Fibroblast of the conjunctiva (primary cell): ENCODE measurements around the gene CLPTM1L.
A peak's percentile ranks its signal among the peaks of the same experiment; 100 is the strongest.

Source experiments
- DNase-seq: peaks from one replicate; pipeline ENCODE4 v3.0.0-alpha.2; 2010; ENCODE audit warnings: low read depth

The CLPTM1L gene

GRCh38 chr5:1344975-1345838 lies at the start of gene CLPTM1L:
TSS of gene CLPTM1L (minus strand) at chr5:1345099. CDS start at chr5:1344841, 258 bp downstream.
- peak; percentile 57 for DNase-seq

GRCh38 chr5:1393571-1394501 lies 48.9 kb upstream of the CLPTM1L start:
- DNase-seq: no peak

- DNase-seq: no peak
These were observed 48.1 kb upstream of the CLPTM1L start for GRCh38 chr5:1392801-1393565.

GRCh38 chr5:1392261-1392660 lies 47.4 kb upstream of the CLPTM1L start:
- DNase-seq: no peak

- no peak for DNase-seq
These were observed 46.8 kb upstream of the CLPTM1L start for GRCh38 chr5:1391691-1392090.

GRCh38 chr5:1390861-1391600 lies 46.1 kb upstream of the CLPTM1L start:
- no peak for DNase-seq

GRCh38 chr5:1390333-1390732 lies 45.4 kb upstream of the CLPTM1L start:
- DNase-seq: no peak

- DNase-seq: no peak
These were observed 43.6 kb upstream of the CLPTM1L start for GRCh38 chr5:1388383-1388967.

GRCh38 chr5:1387876-1388275 lies 43.0 kb upstream of the CLPTM1L start:
- no peak for DNase-seq

GRCh38 chr5:1387059-1387755 lies 42.3 kb upstream of the CLPTM1L start:
- DNase-seq: no peak

- no peak for DNase-seq
These were observed 41.4 kb upstream of the CLPTM1L start for GRCh38 chr5:1386274-1386717.

GRCh38 chr5:1385395-1386273 lies 40.7 kb upstream of the CLPTM1L start:
- DNase-seq: peak; percentile 8

GRCh38 chr5:1384521-1384920 lies 39.6 kb upstream of the CLPTM1L start:
- no peak for DNase-seq

GRCh38 chr5:1383886-1384401 lies 39.0 kb upstream of the CLPTM1L start:
- DNase-seq: no peak

GRCh38 chr5:1383344-1383743 lies 38.4 kb upstream of the CLPTM1L start:
- no peak for DNase-seq

- no peak for DNase-seq
These were observed 37.4 kb upstream of the CLPTM1L start for GRCh38 chr5:1382248-1382700.

- DNase-seq: no peak
These were observed 36.7 kb upstream of the CLPTM1L start for GRCh38 chr5:1381370-1382247.

GRCh38 chr5:1380910-1381309 lies 36.0 kb upstream of the CLPTM1L start:
- DNase-seq: no peak
